A549 (cell line): ENCODE results near the gene PLEKHH1. TPM values are rescaled to one million over a fixed set of nuclear protein-coding genes. Genes with fewer than 3 reads are reported as not detected.

Source experiments
- ATAC-seq, 2 experiments: fragments of 200-7000 bp in 1 of 2; fragments of >200 bp in 1 of 2; cut with Nextera tagmentation in 1 of 2; cut with Tn5 transposase in 1 of 2; 3 replicates each; pipeline versions ENCODE4 v1.8.0 to v1.9.1; 2018 to 2020; ENCODE audit warnings: mild to moderate bottlenecking in 1 of 2, moderate library complexity in 1 of 2
- CTCF ChIA-PET: fragments of 300-600 bp; sonication (Branson Sonifier 250); formaldehyde crosslinking; extraction: SDS; loops from one replicate; lab custom pipeline; 2021; ENCODE audit warnings: antibody characterized with exemption, inconsistent platforms; lab: Yijun Ruan, JAX
- POLR2A ChIA-PET: fragments of 350-600 bp; formaldehyde crosslinking; extraction: SDS; loops from one replicate; lab custom pipeline; 2021; ENCODE audit warnings: antibody characterized with exemption, inconsistent platforms; lab: Yijun Ruan, JAX
- DNase-seq, 2 experiments: peaks; one replicate each; pipeline versions ENCODE4 v3.0.0 to v3.0.0-alpha.2; 2011 to 2016; ENCODE audit warnings: low read depth in 1 of 2, low spot score in 1 of 2
- FAIRE-seq: peaks from 2 replicates; lab custom pipeline; 2011; peaks lifted over from hg19 to GRCh38; lab: Jason Lieb, UNC
- H3K27ac ChIP-seq, 2 experiments: fragments of >200 bp; sonication (Bioruptor Twin); formaldehyde crosslinking; 3 replicates each; pipeline ENCODE4 v1.5.1; 2016 to 2017
- H3K4me1 ChIP-seq: fragments of >200 bp; sonication (Bioruptor Twin); formaldehyde crosslinking; 3 replicates; pipeline ENCODE4 v1.6.1; 2016
- H3K4me2 ChIP-seq: fragments of >200 bp; sonication (Bioruptor Twin); formaldehyde crosslinking; 3 replicates; pipeline ENCODE4 v1.6.1; 2016
- H3K4me3 ChIP-seq: fragments of >200 bp; sonication (Bioruptor Twin); formaldehyde crosslinking; 3 replicates; pipeline ENCODE4 v1.5.1; 2016
- H3K9me3 ChIP-seq: fragments of >200 bp; sonication (Bioruptor Twin); formaldehyde crosslinking; 3 replicates; pipeline ENCODE4 v1.6.1; 2016
- ATOH8 ChIP-seq: fragments of 250-450 bp; sonication (Bioruptor Pico); IDR thresholded peaks from 2 replicates; pipeline ENCODE4 v1.5.0; 2020; ENCODE audit warnings: low read depth, mild to moderate bottlenecking, moderate library complexity
- BCL3 ChIP-seq: fragments of >200 bp; sonication (Bioruptor Twin); formaldehyde crosslinking; IDR thresholded peaks from 3 replicates; pipeline ENCODE4 v1.6.1; 2016
- CEBPB ChIP-seq, 2 experiments: fragments of >200 bp in 1 of 2; sonication (Bioruptor Twin) in 1 of 2; formaldehyde crosslinking in 1 of 2; IDR thresholded peaks; 2 replicates each; pipeline ENCODE4 v1.6.1; 2012 to 2016
- CHD2 ChIP-seq: fragments of 150-350 bp; IDR thresholded peaks from 2 replicates; pipeline ENCODE4 v1.6.1; 2014; ENCODE audit warnings: low read length; ENCODE audit not compliant: partially characterized antibody
- CHD4 ChIP-seq: fragments of 200-600 bp; sonication (generic); IDR thresholded peaks from 2 replicates; pipeline ENCODE4 v1.6.1; 2016; ENCODE audit warnings: antibody characterized with exemption, mild to moderate bottlenecking, borderline replicate concordance
- E2F6 ChIP-seq: IDR thresholded peaks from 2 replicates; pipeline ENCODE4 v1.6.1; 2012; ENCODE audit warnings: low read depth, borderline replicate concordance
- EHF ChIP-seq: fragments of 250-450 bp; sonication (Bioruptor Pico); IDR thresholded peaks from 2 replicates; pipeline ENCODE4 v1.5.0; 2020; ENCODE audit warnings: mild to moderate bottlenecking
- ELK1 ChIP-seq: fragments of 150-350 bp; IDR thresholded peaks from 2 replicates; pipeline ENCODE4 v1.6.1; 2014; ENCODE audit warnings: low read depth, mild to moderate bottlenecking, low read length
- FOSL2 ChIP-seq, 2 experiments: fragments of 450-650 bp in 1 of 2; fragments of >200 bp in 1 of 2; sonication (Bioruptor Twin) in 1 of 2; formaldehyde crosslinking; IDR thresholded peaks; 2 replicates each; pipeline versions ENCODE4 v1.5.0 to v1.6.1; 2016 to 2020; ENCODE audit warnings: mild to moderate bottlenecking in 1 of 2, moderate library complexity in 1 of 2
- GATA3 ChIP-seq: IDR thresholded peaks from 2 replicates; pipeline ENCODE4 v1.6.1; 2012; ENCODE audit warnings: borderline replicate concordance
- HES2 ChIP-seq: fragments of >200 bp; sonication (Bioruptor Twin); formaldehyde crosslinking; IDR thresholded peaks from 2 replicates; pipeline ENCODE4 v1.6.1; 2016
- HEYL ChIP-seq: fragments of 250-450 bp; sonication (Bioruptor Pico); IDR thresholded peaks from 2 replicates; pipeline ENCODE4 v1.8.0; 2021; ENCODE audit warnings: mild to moderate bottlenecking, moderate library complexity
- HMGXB4 ChIP-seq: fragments of 250-450 bp; sonication (Bioruptor Pico); IDR thresholded peaks from 2 replicates; pipeline ENCODE4 v1.5.0; 2021; ENCODE audit warnings: mild to moderate bottlenecking, moderate library complexity, borderline replicate concordance
- HOXA7 ChIP-seq: fragments of 250-450 bp; sonication (Bioruptor Pico); IDR thresholded peaks from 2 replicates; pipeline ENCODE4 v1.5.0; 2020; ENCODE audit warnings: mild to moderate bottlenecking, moderate library complexity
- HOXB13 ChIP-seq: fragments of 250-450 bp; sonication (Bioruptor Pico); IDR thresholded peaks from 2 replicates; pipeline ENCODE4 v1.5.0; 2020; ENCODE audit warnings: low read depth, mild to moderate bottlenecking, moderate library complexity
- KDM1A ChIP-seq: fragments of 200-600 bp; sonication (generic); IDR thresholded peaks from 2 replicates; pipeline ENCODE4 v1.6.1; 2016; ENCODE audit warnings: low read depth, mild to moderate bottlenecking
- KDM5A ChIP-seq: fragments of 200-600 bp; sonication (generic); IDR thresholded peaks from 2 replicates; pipeline ENCODE4 v1.6.1; 2016; ENCODE audit warnings: antibody characterized with exemption, mild to moderate bottlenecking
- MAFK ChIP-seq: fragments of 450-650 bp; IDR thresholded peaks from 2 replicates; pipeline ENCODE4 v1.6.1; 2014; ENCODE audit not compliant: partially characterized antibody
- MAX ChIP-seq: IDR thresholded peaks from 2 replicates; pipeline ENCODE4 v1.6.1; 2012
- NFE2L2 ChIP-seq: fragments of 150-350 bp; conservative IDR thresholded peaks from 2 replicates; pipeline ENCODE4 v1.6.1; 2014; ENCODE audit warnings: low read length
- PBX3 ChIP-seq: IDR thresholded peaks from 2 replicates; pipeline ENCODE4 v1.6.1; 2012
- POLR2A ChIP-seq: IDR thresholded peaks from 2 replicates; pipeline ENCODE4 v1.6.1; 2012; ENCODE audit warnings: mild to moderate bottlenecking, low read length
- POLR2AphosphoS2 ChIP-seq: conservative IDR thresholded peaks from 2 replicates; pipeline ENCODE4 v1.6.1; 2012; ENCODE audit warnings: low read length, improper control_type of control experiment, inconsistent platforms
- RAD21 ChIP-seq, 2 experiments: fragments of >200 bp in 1 of 2; sonication (Bioruptor Twin) in 1 of 2; formaldehyde crosslinking in 1 of 2; IDR thresholded peaks in 1 of 2; conservative IDR thresholded peaks in 1 of 2; 2 replicates in 1 of 2; 3 replicates in 1 of 2; pipeline ENCODE4 v1.6.1; 2012 to 2018; ENCODE audit warnings: inconsistent platforms in 1 of 2
- RFX5 ChIP-seq: fragments of 450-650 bp; IDR thresholded peaks from 2 replicates; pipeline ENCODE4 v1.7.1; 2014; ENCODE audit warnings: antibody characterized with exemption, mild to moderate bottlenecking, moderate library complexity
- RNF2 ChIP-seq: fragments of 200-600 bp; sonication (generic); IDR thresholded peaks from 2 replicates; pipeline ENCODE4 v1.6.1; 2016; ENCODE audit warnings: low read depth, mild to moderate bottlenecking, antibody characterized with exemption, moderate library complexity, borderline replicate concordance
- SMC3 ChIP-seq: fragments of >200 bp; sonication (Bioruptor Twin); formaldehyde crosslinking; IDR thresholded peaks from 3 replicates; pipeline ENCODE4 v1.6.1; 2018; ENCODE audit warnings: inconsistent platforms
- SREBF2 ChIP-seq: fragments of 450-650 bp; IDR thresholded peaks from 2 replicates; pipeline ENCODE4 v1.6.1; 2014; ENCODE audit warnings: mild to moderate bottlenecking, moderate library complexity
- TP53 ChIP-seq: fragments of 250-450 bp; sonication (Bioruptor Pico); IDR thresholded peaks from 2 replicates; pipeline ENCODE4 v1.5.0; 2021; ENCODE audit warnings: mild to moderate bottlenecking, moderate library complexity
- USF2 ChIP-seq: fragments of 450-650 bp; IDR thresholded peaks from 2 replicates; pipeline ENCODE4 v1.6.1; 2014; ENCODE audit warnings: antibody characterized with exemption
- ZSCAN20 ChIP-seq: fragments of 250-450 bp; sonication (Bioruptor Pico); IDR thresholded peaks from 2 replicates; pipeline ENCODE4 v1.8.0; 2022; ENCODE audit warnings: mild to moderate bottlenecking, moderate library complexity
- WGBS: methylation state at CpG from one replicate; pipeline ENCODE4 v1.1.6; 2017; ENCODE audit errors: missing lambda C conversion rate; 5-methylcytosine and 5-hydroxymethylcytosine counted together
- polyA plus RNA-seq, 4 experiments: library from polyadenylated mRNA; depleted of rRNA in 3 of 4; stranded (reverse); fragments of >200 nt; fragmentation: RNase III in 1 of 4; extraction: RNeasy Plus Mini Kit Qiagen cat#74134 plus additional on column Dnase treatment in 1 of 4; gene quantifications; 2 replicates in 3 of 4; 3 replicates in 1 of 4; pipeline ENCODE4 v1.2.3, GENCODE V29; 2011 to 2017

The PLEKHH1 gene
- polyA plus RNA-seq, 2 of the 4 experiments (the other 2 are of a cell fraction), result 3.5 to 5.1 TPM

GRCh38 chr14:67599698-67600561 is 66.8 kb downstream of the PLEKHH1 start, which contains the start of gene PIGH:
PIGH (minus strand) TSS chr14:67600268; CDS start chr14:67600203, 65 bp downstream.
- ATAC-seq, result peak; percentile 98 to 99
- WGBS, result 10% methylated on average over 45 of the region's 77 CpGs
- DNase-seq, result peak; percentile 87 to 91
- H3K4me1 ChIP-seq, result peaks cover 11% of the 10 kb centered on the region; the same call in 2 of the 3 replicates
- peak within 1 kb of the TSS; percentile 86 to 89 for H3K27ac ChIP-seq
- H3K4me2 ChIP-seq, result peak within 1 kb of the TSS; percentile 97
- H3K9me3 ChIP-seq, result no peaks in the 10 kb centered on the region
- peak within 1 kb of the TSS; percentile 86 for H3K4me3 ChIP-seq
- ChIA-PET CTCF (interaction anchor here (0.6 to 2.9 kb wide), 29 partner anchors 9 to 172 kb away, joined by 3 to 25 read pairs (median 5); partner anchors contain the start of genes PLEKHH1 and RDH12), POLR2A (interaction anchor here (0.6 to 1.5 kb wide), 11 partner anchors 8 to 240 kb away, joined by 3 to 7 read pairs (median 4); partner anchors contain the start of genes ARG2, ATP6V1D, EIF2S1 and RDH11)
- no peak for FAIRE-seq
- no peak for TF ChIP-seq POLR2AphosphoS2
- TF ChIP-seq ELK1, result no peak
- no peak for TF ChIP-seq HES2
- no peak for TF ChIP-seq NFE2L2
- TF ChIP-seq HOXB13 (CRISPR knock-in tag), result peak; percentile 62; the same call in 1 of the 2 replicates
- TF ChIP-seq SMC3, result peak; percentile 44; the same call in 2 of the 3 replicates
- no peak for TF ChIP-seq ATOH8 (CRISPR knock-in tag)
- no peak for TF ChIP-seq PBX3
- TF ChIP-seq POLR2A, result peak; percentile 71
- no peak for TF ChIP-seq CHD4
- peak; percentile 71; the same call in 1 of the 2 replicates for TF ChIP-seq MAX
- TF ChIP-seq RFX5, result no peak
- TF ChIP-seq TP53 (CRISPR knock-in tag), result no peak
- no peak for TF ChIP-seq FOSL2 (IDR thresholded peaks at IDR 0.05)
- TF ChIP-seq FOSL2 (CRISPR knock-in tag; IDR thresholded peaks at IDR 0.05), result no peak
- TF ChIP-seq EHF (CRISPR knock-in tag), result no peak
- TF ChIP-seq CEBPB (IDR thresholded peaks at IDR 0.05), result no peak
- TF ChIP-seq GATA3, result no peak
- TF ChIP-seq KDM1A, result no peak
- no peak for TF ChIP-seq HEYL (CRISPR knock-in tag)
- TF ChIP-seq USF2, result no peak
- no peak for TF ChIP-seq HOXA7 (CRISPR knock-in tag)
- no peak for TF ChIP-seq SREBF2
- TF ChIP-seq RNF2, result no peak
- 0 out of 3 replicates have a peak, but pooled peaks have one; percentile 36 for TF ChIP-seq BCL3
- no peak for TF ChIP-seq MAFK
- no peak for TF ChIP-seq ZSCAN20 (CRISPR knock-in tag)
- no peak for TF ChIP-seq KDM5A
- TF ChIP-seq RAD21 (conservative IDR thresholded peaks at IDR 0.05 in 1 of 2, IDR thresholded peaks at IDR 0.05 in 1 of 2), result no peak; a peak in 1 of 5 replicates
- no peak for TF ChIP-seq CHD2
- 0 out of 2 replicates have a peak, but pooled peaks have one; percentile 9 for TF ChIP-seq E2F6
- no peak; the same call in 1 of the 2 replicates for TF ChIP-seq HMGXB4 (CRISPR knock-in tag)
